IPS-18c (cell line): ENCODE measurements around the gene SPRED2.

Experiments
- H3K4me3 ChIP-seq: 2 replicates; pipeline ENCODE4 v1.7.0; 2013; ENCODE audit warnings: low read depth, mild to moderate bottlenecking, low read length, moderate library complexity; ENCODE audit not compliant: insufficient read depth
- H3K9me3 ChIP-seq: one replicate; pipeline ENCODE4 v1.6.1; 2013; ENCODE audit warnings: mild to moderate bottlenecking, low read length, moderate library complexity; ENCODE audit not compliant: control insufficient read depth, insufficient read depth

SPRED2 gene

DNA sequence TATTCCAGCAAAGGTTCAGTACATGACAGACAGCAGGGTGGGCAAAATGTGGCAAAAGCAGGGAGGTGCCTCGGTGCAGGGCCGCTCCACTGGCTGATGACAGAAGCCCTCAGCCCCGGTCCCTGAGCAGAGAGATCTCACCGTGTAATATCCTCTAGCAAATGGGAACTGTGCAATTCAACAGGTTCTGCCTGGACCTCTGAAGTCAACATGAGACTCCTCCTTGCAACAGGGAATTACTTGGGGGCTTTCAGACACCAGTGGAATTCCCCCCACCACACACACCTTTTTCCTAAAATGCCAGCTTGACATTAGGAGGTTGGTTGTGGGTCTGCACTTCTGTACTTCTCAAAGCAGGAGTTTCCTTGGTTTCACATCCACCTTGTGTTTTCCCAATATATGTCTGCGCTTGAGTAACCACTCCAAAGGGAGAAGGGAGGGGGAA, 50.8 kb downstream of the SPRED2 start:
- Histone ChIP-seq H3K4me3 (no peak overlapping the region), H3K9me3 (no peaks in the 10 kb centered on the region)

DNA sequence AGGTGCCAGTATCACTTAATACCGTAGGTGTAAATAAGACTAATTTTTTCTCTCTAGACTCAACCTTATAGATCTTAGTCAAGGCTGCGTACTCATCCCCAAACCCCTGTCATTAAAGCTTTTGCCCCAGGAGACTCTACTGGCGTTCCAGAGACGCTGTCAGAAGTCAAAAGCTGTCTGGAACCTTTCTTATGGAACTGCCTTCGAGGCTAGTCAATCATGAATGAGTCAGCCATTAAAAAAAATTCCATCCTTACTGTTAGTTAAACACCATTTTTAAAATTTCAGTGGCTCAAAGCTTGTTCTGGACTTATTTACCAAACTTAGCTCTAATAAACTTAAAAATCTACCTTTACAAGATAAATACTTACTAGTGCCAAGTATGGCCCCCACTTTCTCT, 52.1 kb downstream of the SPRED2 start:
- Histone ChIP-seq H3K9me3 (no peaks in the 10 kb centered on the region), H3K4me3 (no peak overlapping the region)

DNA sequence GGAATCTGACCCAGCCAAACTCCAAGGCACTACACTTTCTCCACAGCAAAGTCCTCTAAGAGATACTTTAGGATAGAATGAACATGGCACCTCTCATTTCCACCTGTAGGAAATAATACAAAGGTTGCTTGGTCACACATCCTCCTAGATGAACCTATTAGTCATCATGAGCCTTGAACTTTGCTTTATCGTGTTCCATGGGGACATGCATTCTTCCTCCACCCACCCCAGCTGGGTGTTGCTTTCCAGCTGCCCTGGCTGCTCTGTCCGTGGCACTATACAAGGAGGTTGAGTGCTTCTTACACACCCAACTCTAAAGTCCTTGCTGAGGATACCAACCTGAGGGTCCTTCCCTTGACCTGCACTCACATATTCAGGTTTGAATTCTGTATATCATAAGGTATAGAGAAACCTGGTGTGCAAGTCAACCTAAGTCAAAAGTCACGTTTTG, 52.7 kb downstream of the SPRED2 start:
- Histone ChIP-seq H3K9me3 (no peaks in the 10 kb centered on the region), H3K4me3 (no peak overlapping the region)

DNA sequence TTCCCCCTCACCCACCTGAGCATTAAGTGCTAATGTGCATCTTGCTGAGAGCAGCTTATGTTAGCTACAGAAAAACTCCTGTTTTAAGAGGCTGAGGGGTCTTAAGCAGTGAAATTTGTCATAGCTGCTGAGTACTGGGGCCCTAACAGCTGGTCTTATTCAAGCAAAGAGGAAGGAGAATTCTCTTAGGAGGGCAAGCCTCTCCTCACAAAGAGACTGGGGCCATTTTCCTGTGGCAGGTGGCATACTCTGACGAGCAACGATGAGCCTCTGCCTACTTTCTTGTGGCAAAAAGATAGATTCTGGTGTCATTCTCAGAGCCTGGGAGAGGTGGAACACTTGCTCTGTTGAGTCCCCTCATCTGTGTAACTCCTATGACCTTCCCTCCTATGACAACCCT, 53.2 kb downstream of the SPRED2 start:
- H3K9me3 ChIP-seq: no peaks in the 10 kb centered on the region
- H3K4me3 ChIP-seq: no peak overlapping the region

DNA sequence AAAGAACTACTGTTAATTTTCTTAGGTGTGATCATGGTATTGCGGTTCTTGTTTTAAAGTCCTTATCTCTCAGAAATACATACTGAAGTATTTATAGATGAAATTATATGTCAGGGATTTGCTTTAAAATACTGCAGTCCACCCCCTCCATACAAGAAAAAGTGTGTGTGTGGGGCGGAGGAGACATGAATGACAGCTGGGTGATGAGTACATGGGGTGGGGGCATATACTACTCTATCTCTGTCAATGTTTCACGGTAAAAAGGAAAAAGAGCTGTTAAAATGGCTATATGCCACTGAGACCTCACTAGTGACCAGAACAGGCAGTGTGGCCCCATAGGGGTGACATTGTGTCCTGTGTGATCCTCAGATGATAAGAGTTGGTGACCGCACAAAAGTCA, 54.1 kb downstream of the SPRED2 start:
- Histone ChIP-seq H3K9me3 (no peaks in the 10 kb centered on the region), H3K4me3 (no peak overlapping the region)

- Histone ChIP-seq H3K9me3 (no peaks in the 10 kb centered on the region), H3K4me3 (no peak overlapping the region)
Observed at GRCh38 chr2:65377556-65378192, 54.7 kb downstream of the SPRED2 start.

- Histone ChIP-seq H3K9me3 (no peaks in the 10 kb centered on the region), H3K4me3 (no peak overlapping the region)
Observed at GRCh38 chr2:65375723-65376122, 56.7 kb downstream of the SPRED2 start.

GRCh38 chr2:65374999-65375398, 57.4 kb downstream of the SPRED2 start:
- H3K4me3 ChIP-seq: no peak overlapping the region

GRCh38 chr2:65374575-65374974, 57.8 kb downstream of the SPRED2 start:
- no peaks in the 10 kb centered on the region for H3K9me3 ChIP-seq
- H3K4me3 ChIP-seq: no peak overlapping the region

More at GRCh38 chr2:65374999-65375398, 57.4 kb downstream of the SPRED2 start:
- H3K9me3 ChIP-seq: no peaks in the 10 kb centered on the region

DNA sequence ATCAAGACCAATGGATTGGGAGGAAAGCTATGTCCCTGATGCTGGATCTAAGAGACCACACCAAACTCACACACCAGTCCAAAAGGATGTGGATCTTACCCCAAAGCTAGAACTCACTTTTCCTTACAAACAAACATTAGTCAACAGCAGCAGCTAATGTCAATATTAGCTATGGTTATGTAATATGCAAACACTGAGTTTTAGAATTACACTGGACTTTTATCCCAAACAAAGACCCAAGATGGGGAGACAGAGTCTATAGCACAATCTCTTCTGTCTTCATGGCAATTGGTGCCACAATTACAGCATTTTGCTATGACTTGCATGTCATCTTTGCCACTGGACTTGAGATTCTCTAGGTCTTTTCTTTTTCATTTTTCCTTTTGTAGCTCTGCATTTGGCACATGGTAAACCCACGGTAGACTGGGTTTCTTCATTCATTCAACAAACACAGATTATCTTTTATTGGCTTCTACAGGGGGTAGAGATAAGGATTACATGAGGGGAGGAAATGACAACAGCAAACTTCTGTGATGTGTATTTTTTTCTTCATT, 59.0 kb downstream of the SPRED2 start:
- Histone ChIP-seq H3K4me3 (no peak overlapping the region), H3K9me3 (no peaks in the 10 kb centered on the region)

DNA sequence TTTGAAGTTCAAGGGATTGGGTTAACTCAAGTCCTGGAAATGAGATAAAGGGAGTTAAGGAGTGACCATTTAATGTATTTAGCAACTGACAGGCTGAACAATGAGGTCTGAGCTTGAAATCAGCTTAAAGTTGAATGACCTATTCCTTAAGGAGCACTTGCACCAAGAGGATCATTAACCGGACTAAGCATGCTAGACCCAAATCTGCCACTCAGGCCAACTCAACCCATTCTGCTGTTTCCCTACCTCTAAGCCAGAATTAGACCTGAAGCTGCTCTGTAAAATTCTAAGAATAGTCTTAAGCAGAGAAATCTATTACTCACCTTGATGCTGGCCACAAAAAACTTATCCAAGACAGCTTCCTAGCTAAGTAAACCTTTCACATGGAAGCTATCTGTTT, 59.8 kb downstream of the SPRED2 start:
- H3K9me3 ChIP-seq: no peaks in the 10 kb centered on the region
- no peak overlapping the region for H3K4me3 ChIP-seq

DNA sequence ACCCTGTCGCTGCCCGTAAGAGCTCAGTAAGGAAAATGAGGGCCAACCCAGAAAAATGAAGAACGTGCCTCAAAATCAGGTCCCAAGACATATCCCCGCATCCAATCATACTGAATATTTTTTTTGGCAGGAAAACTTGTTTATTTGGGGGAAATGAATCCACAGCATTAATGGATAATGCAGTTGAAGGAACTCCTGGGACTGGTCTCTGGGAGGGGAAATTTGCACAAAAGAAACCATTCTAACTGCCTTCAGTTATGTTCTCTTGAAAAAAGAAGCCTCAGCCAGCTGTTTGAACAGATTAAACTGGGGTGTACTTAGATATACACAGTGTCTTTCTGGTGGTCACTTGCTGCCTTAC, 61.3 kb downstream of the SPRED2 start:
- no peak overlapping the region for H3K4me3 ChIP-seq

GRCh38 chr2:65370387-65371073, 61.9 kb downstream of the SPRED2 start:
- H3K4me3 ChIP-seq: no peak overlapping the region
- no peaks in the 10 kb centered on the region for H3K9me3 ChIP-seq

More for the DNA sequence above, 61.3 kb downstream of the SPRED2 start:
- no peaks in the 10 kb centered on the region for H3K9me3 ChIP-seq

DNA sequence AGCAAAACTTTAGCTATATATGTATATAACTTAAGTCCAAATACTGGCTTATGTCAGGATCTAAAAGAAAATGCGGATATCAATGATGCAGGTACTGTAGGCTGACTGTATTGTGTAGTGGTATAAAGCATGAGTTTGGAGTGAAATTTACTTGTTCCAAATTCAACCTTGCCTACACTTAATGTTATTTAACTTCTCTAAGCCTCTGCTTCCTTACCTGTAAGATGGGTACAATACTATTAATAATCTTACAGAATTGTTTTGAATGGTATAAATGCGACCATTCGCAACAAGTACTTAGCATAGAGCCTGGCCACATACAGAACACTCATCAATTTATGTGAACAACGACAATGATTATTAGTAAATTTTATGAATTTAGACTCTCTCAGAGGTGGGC, 62.4 kb downstream of the SPRED2 start:
- no peak overlapping the region for H3K4me3 ChIP-seq

DNA sequence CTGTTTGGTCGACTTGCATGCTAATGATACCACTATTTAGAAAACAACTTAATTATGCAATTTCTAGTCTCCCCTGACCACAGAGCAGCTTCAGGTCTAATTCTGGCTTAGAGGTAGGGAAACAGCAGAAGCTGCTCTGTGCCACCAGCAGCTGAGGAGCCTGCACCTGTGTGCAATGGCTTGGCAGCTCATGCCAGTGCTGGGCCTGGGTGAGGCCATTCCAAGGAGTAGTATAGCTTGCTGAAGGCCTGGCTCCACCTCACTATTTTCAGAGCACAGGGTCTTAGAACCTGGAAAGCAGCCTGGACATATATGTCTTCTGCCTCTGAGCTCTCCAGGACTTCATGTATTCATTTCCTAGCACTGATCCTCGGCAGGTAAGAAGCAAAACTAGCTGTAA, 62.8 kb downstream of the SPRED2 start:
- H3K4me3 ChIP-seq: no peak overlapping the region
- H3K9me3 ChIP-seq: no peaks in the 10 kb centered on the region

More for the DNA sequence above, 62.4 kb downstream of the SPRED2 start:
- H3K9me3 ChIP-seq: no peaks in the 10 kb centered on the region

DNA sequence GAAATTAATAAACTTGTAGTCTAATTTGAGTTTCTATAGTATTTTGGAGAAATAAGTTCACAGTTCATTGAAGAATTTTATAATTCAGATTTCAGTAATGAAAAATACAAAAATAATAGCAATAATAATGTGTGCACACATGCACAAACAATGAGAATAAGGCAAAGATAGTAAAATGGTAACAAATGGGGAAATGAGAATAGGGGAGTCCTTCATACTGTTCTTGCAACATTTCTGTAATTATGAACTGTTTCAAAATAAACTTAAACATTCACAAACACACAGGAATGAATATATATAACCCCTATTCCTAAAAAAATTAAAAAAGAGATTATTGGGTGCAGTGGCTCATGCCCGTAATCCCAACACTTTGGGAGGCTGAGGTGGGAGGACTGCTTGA, 63.9 kb downstream of the SPRED2 start:
- Histone ChIP-seq H3K9me3 (no peaks in the 10 kb centered on the region), H3K4me3 (no peak overlapping the region)

GRCh38 chr2:65367524-65367923, 64.9 kb downstream of the SPRED2 start:
- no peak overlapping the region for H3K4me3 ChIP-seq
- no peaks in the 10 kb centered on the region for H3K9me3 ChIP-seq

DNA sequence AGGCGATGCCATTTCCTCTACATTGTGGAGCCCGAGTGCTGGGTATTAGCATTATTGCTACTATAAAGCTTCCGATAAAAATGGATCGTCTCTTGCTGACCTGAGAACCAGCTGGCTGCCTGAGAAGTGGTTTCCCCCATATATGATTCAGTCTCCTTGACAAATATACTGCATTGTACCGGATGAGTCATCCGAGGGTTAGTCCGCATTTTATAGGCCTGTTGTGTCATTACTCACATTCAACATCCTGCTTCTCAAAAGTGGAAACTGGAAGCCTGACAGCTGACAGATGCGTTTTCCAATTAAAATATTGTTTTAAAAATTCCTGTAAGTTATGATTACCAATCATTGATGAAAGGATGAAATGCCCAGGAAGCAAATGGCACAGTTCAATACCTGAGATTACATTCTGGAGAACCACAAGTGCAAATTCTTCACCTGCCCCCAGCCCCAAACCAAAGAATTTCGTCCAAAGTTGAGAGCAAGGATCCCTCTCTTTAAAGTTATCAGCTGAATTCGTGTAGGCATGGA, 65.7 kb downstream of the SPRED2 start:
- no peaks in the 10 kb centered on the region for H3K9me3 ChIP-seq
- no peak overlapping the region for H3K4me3 ChIP-seq
